22Rv1 (cell line): ENCODE data around the gene FANK1.

Experiments
- CTCF ChIP-seq: fragments of 450-650 bp; IDR thresholded peaks from 2 replicates; pipeline ENCODE4 v1.5.1; 2017; ENCODE audit warnings: mild to moderate bottlenecking
- ZFX ChIP-seq: fragments of 450-650 bp; IDR thresholded peaks from 2 replicates; pipeline ENCODE4 v1.6.1; 2017; ENCODE audit warnings: antibody characterized with exemption, borderline replicate concordance

GRCh38 chr10:125982260-125982948 is 86.0 kb downstream of the FANK1 start:
- TF ChIP-seq CTCF (peak; percentile 76), ZFX (no peak)
